Eye (tissue), 1 donor: ENCODE measurements around the gene SLC25A47.
"Not testable (repeated sequence)": the region's sequence is repeated elsewhere in the genome, so short reads cannot be mapped to it uniquely, and the experiment has no call there.

Experiments used
- DNase-seq: peaks from one replicate; pipeline ENCODE4 v3.0.0-alpha.2; 2015

Gene SLC25A47

DNA sequence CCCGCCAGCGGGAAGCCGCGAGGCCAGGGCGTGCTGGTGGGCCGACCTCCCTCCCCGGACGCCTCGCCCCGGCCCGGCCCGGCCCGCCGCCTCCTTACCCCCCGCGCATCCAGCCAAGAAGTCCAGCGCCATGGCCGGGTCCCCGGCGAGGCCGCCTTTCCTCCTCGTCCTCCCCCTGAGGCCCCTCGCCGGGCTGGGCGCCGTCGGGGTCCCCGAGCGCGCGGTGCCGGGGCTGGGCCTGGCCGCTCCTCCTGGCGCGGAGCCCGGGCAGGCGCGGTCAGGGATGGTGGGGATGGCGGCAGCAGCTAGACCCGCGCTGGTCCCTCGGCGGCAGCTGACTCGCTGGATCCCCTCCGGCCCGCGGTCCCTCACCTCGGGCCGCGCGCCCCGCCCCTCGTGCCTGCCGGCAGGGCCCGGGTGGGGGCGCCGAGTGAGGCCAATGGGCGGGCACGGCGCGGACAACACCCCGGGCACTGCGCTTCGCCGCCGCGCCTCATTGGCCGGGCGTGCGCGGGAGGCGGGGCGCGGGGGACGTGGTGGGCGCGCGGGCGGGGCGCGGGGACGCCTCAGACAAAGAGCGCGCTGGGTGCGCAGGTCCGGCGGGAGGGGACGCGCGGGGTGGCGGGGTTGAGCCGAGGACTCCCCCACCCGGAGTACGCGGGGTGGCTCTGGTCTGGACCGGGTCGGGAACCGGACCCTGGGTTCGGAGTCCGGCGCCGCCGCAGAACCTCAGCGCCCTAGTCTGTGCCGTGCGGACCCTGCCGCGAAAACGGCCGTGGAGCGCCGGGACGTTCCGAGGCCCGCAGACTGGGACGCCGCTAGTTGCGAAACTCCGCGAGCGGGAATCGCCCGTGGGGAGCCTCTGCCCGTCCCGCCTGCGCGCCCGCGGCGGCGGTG, 16.8 kb upstream of the SLC25A47 start, which contains the start of gene SLC25A29:
TSS of gene SLC25A29 (minus strand) at position 344 of the 897 bp plus-strand sequence. CDS start at position 132, 212 bp downstream.
- DNase-seq, result peak; percentile 96

DNA sequence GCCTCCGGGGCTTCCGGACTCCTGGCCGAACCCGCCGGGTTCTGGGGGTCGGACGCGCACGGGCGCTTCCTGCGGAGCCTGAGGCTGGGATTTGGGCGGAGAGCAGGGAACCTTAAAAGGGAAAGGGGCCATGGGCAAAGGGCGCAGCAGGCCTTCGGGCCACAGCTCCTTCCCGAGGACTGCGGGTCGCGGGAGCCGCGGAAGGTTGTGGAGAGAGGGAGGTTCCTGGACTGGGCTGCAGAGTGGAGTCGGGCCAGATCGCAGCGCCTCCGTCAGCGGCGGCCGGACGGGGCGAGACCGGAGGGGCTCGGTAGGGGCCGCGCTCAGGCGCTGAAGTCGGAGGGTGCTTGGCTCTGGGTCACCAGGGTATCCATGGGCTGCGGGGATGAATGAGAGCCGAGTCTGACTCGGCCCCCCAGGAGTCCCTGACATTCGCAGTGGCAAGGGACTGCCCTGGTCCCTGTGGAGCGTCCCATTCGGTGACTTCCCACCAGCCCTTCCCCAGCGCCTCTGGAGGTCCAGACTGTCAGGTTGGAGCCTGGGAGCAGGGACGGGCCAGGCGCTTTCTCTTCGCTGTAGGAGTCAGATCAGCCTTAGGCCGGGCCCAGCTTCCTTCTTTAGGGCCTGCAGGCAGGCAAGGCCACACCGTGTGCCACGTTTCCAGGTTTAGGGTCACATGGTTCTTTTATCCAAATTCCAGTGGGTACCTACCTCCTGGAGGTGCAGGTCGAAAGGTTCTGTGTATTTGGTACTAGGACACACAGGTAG, 16.0 kb upstream of the SLC25A47 start:
- DNase-seq, result no peak

DNA sequence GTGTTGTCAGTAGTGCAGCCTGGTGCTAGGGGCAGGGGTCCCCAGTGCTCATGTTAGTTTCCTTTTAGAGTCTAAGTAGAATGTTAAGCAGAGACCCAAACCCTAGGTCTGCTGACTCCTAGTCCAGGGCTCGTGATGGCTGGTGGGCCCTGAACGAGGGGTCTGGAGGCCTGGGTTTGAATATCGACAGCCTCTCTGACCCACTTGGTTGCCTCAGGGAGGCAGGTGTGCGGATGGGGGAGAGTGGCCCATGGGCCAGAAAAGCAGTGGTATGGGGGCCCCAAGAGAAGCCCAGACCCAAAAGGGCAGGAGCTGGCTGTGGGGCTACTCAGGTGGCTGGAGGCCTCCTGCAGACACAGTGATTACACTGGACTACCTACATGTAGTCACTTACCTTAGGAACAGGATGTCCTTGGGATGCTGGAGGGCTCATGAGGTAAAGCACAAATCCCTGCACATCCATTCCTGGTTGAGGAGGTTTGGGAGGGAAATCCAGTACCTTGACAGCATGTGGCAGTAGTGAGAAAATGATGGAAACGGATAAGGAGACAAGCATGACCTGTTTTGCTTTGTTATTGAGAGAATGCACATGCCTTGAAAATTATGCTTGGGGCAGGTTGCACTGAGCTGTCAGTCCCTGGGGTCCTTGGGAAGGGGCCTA, 15.2 kb upstream of the SLC25A47 start:
- no peak for DNase-seq

DNA sequence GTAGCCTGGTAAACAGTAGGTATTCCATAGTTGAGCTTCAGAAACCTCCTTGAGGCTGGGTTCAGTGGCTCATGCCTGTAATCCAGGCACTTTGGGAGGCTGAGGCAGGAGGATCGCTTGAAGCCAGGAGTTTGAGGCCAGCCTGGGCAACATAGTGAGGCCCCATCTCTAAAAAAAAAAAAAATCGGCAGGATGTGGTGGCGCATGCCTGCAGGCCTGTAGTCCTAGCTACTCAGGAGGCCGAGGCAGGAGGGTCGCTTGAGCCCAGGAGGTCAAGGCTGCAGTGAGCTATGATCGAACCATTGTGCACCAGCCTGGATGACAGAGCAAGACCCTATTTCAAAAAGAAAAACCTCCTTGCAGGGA, 14.7 kb upstream of the SLC25A47 start:
- DNase-seq, result not testable (repeated sequence)

DNA sequence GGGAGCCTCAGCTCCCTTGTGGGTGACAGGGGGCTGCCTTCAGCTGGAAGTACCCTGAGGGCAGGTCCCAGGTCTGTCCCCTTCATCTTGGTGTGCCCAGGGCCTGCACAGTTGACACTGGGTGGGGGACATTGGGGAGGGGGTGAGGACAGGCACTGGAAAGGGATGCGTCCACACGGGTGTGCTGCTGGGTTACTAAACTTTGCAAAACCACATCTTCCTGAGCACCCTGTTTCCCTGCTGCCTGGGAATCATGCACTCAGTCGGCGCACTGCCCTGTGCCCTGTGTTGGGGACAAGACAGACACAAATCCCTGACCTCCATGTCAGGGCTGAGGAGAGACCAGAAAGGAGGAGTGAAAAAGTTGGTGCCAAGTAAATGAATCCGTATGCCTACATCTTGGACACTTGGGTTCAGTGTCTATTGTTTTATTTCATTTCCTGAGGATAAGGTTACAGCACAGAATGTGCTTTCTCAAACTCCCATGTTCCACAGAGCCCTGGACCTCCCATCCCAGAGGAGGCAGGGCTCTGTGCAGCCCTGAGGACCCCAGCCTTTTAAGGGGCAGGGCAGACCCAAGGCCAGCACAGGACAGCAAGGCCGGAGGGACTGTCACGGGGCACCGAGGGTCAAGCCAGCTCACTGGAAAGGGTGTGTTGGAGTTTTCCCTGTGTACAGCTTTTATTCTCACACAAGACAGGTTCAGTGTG, 14.0 kb upstream of the SLC25A47 start:
- DNase-seq, result no peak

DNA sequence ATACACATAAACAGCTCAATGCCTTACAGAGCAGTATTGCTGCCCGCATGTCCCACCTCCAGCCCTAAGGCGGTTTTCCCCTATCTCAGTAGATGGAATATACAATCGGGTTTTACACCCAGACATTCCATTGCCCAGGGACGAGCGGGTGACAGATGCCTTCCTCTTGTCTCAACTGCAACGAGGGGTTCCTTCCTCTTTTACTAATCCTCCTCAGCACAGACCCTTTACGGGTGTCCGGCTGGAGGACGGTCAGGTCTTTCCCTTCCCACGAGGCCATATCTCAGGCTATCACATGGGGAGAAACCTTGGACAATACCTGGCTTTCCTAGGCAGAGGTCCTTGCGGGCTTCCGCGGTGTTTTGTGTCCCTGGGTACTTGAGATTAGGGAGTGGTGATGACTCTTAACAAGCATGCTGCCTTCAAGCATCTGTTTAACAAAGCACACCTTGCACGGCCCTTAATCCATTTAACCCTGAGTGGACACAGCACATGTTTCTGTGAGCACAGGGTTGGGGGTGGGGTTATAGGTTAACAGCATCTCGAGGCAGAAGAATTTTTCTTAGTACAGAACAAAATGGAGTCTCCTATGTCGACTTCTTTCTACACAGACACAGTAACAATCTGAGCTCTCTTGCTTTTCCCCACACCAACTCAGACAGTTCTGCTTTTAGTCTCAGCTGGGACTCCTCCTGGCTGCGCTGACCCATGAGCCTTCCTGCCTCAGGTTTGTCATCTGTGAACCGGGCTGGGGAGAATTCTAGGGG, 10.8 kb upstream of the SLC25A47 start:
- not testable (repeated sequence) for DNase-seq

DNA sequence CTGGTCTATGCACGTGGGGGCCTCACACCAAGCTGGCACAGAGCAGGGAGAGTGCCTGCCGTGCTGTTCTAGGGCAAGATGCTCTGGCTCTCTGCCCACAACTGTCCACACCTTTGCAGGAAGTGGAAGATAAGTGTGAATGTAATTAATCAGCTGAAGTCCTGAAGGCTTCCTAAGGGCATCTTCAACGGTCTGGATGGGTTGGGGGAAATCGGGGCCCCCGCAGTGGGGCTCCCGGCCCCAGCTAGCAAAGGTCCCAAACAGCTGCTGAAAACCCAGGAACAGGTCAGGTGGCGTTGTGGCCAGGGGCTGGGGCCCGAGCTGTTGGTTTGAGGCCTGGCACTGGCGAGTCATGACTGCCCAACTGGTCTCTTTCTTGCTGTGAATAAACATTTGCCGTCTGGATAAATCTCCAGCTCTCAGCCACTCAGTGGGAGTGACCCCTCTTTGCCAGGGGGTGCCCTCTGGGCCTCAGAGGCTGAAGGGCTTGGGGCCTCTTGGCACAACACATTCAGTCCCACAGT, 10.2 kb upstream of the SLC25A47 start:
- DNase-seq, result no peak

DNA sequence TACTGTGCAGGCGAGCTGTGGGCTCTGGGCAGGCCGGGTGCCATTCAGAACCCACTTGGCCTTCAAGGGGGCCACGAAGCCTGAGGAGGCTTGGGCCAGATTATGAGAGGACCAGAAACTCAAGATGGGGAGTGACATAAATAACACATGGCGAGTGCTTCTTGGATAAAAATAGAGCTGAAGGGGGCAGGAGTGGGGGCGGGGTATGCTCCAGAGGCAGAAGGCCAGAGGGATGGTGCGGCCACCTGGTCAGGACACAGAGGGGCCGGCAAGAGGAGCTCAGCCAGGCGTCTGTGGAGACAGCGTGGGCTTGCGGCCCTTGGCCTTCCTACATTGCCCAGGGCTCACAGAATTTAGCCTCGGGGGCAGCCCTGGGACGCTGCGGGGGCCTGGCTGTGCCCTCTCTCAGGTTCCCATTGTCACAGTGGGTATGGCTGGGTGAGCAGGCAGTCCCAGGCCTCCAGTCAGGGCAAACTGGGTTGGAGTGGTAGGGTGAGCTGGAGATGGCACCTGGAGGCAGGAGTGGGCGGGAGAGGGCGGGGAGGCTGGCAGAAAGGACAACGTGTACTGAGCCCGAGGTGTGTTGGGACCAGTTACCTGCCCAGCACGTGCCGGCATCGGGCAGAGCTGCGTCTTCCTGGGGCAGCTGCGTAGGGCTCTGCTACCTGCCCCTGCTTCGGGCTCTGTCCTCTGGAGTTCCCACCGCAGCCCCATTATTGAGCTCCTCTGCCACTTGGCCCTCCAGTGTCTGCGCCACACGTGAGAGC, 9.5 kb upstream of the SLC25A47 start:
- no peak for DNase-seq

DNA sequence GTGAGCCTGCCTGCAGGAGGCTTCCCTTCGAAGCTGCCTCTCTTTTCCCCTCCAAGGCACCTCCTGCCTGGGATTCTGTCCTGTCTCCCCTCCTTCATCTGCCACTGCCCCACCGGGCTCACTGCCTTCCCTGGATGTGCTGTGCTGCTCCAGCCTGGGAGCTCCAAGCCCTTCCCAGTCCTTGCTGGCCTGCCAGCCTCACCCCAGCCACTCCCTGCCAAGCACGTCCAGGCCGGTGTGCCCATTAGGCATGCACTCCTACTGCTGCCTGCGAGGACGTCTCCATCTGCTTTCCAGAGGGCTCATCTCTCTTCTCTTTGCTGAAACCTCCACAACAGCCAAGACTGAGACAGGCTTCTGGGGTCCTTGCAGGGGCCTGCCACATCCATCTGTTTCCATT, 8.4 kb upstream of the SLC25A47 start:
- DNase-seq, result no peak

DNA sequence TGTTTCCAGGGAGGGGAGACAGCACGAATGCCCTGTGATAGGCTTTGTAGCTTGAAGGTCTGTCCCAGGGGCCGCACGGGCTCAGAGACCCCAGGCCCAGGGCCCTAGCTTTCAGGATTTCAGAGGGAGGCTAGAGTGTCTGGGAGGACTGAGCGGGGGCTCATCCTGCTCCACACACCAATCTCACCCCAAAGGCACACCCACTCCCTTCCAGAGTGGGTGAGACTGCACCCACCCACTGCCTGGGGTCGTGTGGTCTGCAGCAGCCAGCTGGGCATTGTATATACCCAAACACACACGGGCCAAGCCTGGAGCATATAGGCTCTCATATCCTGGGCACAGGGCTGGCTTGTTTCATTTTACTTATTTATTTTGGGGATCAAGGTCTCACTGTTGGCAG, 5.8 kb upstream of the SLC25A47 start:
- DNase-seq, result no peak

DNA sequence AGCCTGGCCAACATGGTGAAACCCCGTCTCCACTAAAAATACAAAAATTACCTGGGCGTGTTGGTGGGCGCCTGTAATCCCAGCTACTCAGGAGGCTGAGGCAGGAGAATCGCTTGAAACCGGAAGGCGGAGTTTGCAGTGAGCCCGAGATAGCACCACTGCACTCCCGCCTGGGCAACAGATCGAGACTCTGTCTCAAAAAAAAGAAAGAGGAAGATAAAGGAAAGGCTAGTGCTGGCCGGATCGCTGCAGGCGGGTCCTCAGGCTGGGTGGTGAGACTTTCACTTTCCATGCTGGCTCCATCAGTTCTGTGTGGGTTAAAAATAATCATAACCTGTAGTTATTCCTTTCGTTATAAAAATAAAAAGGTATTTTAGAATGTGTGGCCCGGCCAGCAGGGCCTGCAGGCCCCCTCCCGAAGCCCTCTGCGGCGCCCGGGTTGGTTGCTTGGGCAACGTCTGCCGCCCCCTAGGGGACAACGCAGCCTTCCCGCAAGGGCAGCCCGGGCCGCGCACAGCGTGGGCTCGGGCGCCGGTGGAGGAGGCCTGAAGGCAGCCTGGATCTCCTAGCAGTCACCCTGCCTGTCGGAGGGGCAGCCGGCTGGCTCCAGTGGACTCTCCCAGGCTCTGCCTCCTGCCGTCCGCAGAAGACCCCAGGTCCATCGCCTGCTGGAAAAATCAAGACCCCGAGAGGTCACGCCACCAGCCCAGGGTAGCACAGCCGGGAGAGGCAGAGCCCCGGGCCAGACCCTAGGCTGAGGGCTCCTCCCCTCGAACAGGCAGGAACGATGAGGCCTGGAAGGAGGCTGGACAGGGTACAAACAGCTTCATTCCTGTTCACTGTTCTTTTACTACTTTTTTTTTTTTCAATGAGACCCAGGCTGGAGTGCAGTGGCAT, 5.0 kb upstream of the SLC25A47 start:
- peak; percentile 63 for DNase-seq

DNA sequence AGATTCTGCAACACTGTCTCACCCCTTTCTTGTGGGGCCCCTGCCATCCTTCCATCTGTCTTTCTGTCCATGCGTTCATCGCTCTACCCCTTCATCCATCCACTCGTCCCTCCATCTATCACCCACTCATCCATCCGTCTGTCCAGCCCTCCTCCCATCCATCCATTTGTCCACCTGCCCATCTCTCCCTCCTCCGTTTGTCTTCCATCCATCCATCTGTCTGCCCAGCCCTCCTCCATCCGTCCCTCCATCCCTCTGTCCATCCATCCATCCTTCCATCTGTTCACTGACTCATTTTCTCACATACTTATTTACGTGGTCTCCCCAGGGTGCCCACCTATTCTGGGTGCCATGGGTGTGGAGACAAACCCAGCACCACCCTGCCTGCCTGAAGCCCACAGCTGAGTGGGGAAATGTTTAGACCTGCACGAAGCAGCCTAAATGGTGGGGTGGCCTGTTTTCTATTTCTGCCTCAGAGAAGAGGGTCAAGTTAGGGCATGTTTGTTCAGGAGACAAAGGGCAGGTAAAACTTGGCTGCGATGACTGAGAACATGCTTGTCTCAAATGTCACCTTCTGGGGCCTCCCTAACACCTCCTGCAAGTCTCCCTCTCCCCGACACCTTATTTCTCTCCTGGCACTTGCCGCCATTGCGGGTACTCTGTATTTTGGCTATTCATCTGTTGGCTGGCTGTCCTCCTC, 2.8 kb upstream of the SLC25A47 start:
- DNase-seq, result no peak

DNA sequence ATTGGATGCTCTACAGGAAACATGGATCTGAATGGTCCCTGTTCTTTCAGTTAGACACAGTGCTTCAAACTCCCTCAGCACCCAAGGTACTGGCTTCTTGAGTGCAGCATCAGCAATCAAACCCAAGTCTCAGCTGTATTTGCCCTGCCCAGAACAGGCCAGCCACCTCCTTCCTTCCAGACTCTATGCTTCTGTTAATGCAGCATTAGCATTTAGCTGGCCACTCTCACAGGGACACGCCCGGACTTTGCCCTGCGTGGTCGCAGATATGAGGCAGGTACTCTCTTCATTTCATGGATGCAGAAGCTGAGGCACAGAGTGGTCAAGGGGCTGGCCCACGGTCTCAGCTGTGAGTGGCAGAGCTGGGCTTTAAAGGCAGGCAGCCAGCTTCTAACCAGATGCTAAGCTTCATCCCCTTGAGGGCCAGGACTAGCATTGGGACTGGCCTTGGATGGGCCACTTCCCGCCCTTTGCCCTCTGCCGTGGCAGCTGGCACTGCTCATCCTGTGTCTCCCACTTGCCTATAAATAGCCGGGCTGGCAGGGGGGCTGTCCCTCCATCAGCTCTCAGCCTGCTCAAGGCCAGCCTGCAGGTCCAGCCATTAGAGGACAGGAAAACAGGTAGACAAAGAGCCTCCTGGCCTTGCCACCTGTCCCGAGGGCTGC, 1.5 kb upstream of the SLC25A47 start:
- no peak for DNase-seq

DNA sequence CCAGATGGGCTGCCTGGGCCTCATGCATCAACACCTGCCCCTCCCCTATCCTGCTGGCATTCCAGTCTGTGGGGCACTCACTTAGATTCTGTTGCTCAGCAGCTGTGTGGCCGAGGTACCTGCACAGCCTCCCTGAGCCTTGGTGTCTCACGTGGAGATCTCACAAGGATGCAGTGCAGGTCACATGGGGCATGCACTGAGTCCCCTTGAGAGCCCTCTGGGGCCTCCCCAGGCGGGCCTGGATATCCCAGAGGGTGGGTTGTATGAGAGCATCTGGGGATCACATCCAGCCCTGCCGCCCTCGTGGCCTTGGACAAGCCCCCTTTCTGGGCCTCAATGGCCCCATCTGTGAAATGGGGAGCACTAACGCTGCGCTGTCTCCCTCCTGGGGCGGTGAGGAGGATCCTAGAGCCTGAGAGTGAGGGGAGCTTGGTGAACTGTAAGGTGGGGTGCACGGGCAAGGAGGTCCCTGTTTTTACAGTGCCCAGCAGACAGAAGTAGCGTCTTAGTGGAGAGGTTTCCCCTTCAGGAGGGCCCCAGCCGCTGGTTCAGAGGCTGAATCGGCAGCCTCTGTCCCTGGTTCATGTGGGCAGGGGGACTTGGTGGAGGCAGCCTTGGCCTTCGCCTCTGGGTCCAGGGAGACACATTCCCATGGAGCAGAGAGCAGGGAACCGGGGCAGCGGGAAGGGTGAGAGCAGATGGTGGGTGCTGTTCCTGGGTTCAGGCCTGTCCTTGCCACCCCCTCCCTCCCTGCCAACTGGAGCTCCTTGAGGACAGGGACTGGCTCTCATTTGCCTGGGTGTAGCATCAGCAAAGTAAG, 791 bp upstream of the SLC25A47 start:
- no peak for DNase-seq

DNA sequence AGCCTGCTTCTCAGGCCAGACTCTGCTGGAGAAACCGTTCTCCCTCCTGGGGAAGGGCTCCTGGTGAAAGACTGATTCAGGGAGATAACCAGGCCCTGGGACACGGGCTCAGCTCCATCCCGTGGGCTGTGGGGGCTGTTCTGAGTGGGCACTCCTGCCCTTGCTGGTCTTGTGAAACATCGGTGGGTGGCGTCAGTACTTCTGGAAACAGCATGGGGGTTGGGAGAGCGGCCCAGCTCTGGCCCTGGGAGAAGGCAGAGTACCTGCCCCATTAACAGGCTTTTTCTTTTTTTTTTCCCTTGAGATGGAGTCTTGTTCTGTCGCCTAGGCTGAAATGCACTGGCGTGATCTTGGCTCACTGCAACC, 786 bp downstream of the SLC25A47 start:
- DNase-seq, result no peak

DNA sequence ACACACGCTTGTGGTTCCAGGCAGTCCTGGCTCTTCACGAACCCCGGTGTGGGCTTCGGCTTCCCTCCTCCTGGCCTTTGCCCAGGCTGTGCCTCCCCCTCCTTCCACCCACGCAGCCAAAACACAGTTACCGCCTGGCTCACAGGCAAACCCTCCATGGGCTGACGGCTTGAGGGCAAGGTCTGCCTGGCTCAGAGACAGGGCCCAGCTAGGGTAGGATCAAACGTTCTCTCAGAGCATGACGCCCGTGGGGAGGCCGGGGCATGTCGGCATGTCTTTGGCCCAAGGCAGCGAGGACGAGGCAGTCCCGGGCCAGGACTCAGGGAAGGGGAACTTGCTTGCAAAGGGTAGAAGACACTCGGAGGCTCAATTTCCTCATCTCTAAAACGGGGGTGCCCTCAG, 2.1 kb downstream of the SLC25A47 start:
- no peak for DNase-seq

DNA sequence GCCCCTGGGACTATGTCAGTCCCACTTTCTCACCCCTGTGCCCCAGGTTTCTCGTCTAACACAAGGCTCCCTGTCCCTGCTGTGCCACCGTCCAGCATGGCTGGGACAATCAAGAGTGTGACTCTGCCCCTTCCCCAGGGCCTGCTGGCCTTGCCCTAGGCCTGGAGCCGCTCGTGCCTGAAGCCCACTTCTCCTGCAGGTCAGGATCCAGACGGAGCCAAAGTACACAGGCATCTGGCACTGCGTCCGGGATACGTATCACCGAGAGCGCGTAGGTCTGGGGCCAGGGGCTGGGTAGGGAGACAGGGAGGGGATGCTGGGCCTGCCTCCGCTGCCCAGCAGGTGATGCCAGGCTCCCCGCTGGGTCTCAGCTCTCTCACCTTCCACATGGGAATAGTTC, 2.8 kb downstream of the SLC25A47 start:
- no peak for DNase-seq

DNA sequence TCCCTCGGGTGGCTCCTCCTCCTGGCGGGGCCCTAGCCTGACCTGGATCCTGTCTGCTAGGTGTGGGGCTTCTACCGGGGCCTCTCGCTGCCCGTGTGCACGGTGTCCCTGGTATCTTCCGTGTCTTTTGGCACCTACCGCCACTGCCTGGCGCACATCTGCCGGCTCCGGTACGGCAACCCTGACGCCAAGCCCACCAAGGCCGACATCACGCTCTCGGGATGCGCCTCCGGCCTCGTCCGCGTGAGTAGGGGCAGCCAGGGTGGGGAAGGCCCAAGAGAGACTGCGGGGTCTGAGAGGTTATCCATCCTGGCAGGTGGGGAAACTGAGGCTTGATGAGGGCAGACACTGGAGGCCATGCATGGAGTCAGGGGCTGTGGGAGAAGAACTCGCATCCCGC, 4.0 kb downstream of the SLC25A47 start:
- no peak for DNase-seq
